Mesenteric fat pad (tissue), 1 donor: ENCODE data around the gene NCKAP5. TPM values are rescaled to one million over a fixed set of nuclear protein-coding genes. Genes with fewer than 3 reads are reported as not detected.
"Not testable (repeated sequence)": the region's sequence is repeated elsewhere in the genome, so short reads cannot be mapped to it uniquely, and the experiment has no call there.

Source experiments
- DNase-seq: peaks from one replicate; pipeline ENCODE4 v3.0.0-alpha.2; 2020; ENCODE audit warnings: low spot score
- total RNA-seq: library from RNA; stranded (reverse); fragmentation: NEBNext Ultra II Directional; extraction: Animal tissue kit (Norgen Biotek cat#: 25700); gene quantifications from one replicate; pipeline ENCODE4 v1.2.1, GENCODE V29; 2021
- donor health status: DM: yes; HTN: yes; CAD: no.

Gene NCKAP5
- total RNA-seq, 1 donor from 2014 or later: 1.7 TPM

DNA sequence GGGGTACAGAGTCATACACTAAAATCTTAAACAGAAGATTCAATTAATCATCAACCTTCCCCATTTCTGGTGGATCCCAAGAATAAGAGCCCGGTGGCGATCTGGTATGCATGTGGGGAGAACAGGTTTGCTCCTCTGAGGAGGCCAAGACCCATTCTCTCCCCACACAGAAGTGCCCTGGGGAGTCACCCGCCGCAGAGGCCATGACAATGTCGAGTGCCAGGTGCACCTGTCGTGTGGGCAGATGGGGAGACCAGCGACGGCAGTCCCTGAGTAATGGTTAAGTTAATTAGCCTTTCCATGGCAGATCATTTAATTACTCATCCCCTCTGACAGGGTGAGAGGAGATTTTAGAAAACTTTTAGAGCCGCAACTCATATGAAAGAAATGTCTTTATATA lies 345.0 kb downstream of the NCKAP5 start:
- DNase-seq: no peak

GRCh38 chr2:133221398-133221797 lies 346.9 kb downstream of the NCKAP5 start:
- DNase-seq: no peak

DNA sequence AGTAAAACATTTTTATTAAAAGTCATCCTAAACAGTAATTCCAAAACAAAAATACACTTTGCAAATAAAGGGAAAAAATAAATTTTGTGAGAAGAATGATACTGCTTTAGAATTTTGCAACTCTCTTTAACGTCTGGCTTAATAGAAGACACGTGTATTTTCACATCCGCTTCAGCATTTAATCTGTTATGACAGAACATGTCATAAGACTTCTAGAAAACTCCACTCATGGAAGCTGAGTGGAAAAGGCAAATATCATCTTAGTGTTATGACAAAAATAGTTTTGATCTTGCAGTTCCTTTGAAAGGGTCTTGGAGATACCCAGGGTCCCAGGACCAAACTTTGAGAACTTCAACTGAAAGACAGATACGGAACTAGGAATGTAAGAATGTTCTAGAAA lies 350.1 kb downstream of the NCKAP5 start:
- no peak for DNase-seq

DNA sequence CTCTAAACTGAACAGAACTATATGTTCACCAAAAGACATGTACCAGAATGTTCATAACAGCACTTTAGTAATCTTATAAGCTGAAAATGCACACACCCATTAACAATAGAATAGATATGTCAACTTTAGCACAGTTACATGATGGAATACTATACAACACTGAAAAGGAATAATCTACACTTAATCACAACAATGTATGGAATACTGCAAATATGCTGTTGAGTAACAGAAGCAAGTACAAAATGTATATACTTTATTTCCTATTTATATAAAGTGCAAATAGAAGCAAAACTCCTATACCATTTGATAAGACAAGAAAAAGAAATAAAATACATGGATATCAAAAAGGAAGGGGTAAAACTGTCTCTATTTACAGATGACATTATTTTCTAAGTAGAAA lies 352.8 kb downstream of the NCKAP5 start:
- DNase-seq: no peak

DNA sequence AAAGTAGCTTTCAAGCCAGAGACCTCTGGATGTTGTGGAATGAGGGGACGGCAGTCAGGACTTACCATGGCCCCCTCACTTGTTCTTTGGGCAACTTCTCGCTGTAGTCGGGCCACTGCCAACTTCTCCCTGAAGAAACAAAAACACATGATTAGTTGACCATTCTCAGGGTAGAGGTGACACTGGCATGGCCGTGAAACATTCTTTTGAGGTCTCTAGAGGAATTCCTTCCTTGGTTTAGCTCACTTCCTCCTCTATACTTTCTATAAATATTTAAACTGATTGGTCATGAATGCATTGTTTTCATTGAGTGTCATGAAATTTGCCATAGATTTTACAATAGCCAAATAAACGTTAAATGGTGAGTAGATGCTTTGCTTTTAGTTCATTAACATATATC lies 354.6 kb downstream of the NCKAP5 start:
- no peak for DNase-seq

GRCh38 chr2:133209325-133209724 lies 358.9 kb downstream of the NCKAP5 start:
- no peak for DNase-seq

DNA sequence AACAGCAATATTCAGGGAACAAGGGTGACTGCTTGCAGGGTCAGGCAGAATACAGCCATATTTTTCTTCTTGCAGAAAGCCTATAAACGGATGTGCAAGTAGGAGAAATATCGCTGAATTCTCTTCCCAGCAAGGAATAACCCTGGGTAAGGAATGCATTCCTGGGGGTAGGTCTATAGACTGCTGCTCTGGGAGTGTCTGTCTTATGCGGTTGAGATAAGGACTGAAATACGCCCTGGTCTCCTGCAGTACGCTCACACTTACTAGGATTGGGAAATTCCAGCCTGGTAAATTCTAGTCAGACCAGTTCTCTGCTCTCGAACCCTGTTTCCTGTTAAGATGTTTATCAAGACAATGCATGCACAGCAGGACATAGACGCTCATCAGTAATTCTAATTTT lies 361.6 kb downstream of the NCKAP5 start:
- DNase-seq: not testable (repeated sequence)

DNA sequence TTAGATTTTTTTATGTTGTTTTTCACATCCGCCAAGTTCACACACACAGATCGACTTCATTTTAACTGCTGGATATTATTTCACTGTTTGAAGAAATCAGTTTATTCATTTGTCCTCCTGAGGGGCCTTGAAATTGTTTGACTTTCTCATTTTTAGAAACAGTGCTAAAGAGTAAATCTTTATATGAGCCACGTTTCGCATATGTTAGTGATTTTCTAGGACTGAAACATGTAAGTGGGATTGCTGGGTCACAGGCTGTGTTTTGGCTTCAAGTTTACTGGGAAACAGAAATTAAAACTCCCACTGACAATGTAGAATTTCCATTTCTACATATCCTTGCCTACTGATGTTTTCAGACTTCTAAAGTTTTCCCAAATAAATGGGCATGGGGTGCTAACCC lies 363.8 kb downstream of the NCKAP5 start:
- no peak for DNase-seq

GRCh38 chr2:133200684-133201421 lies 367.4 kb downstream of the NCKAP5 start:
- no peak for DNase-seq

GRCh38 chr2:133198678-133199077 lies 369.6 kb downstream of the NCKAP5 start:
- DNase-seq: no peak

GRCh38 chr2:133197156-133197555 lies 371.1 kb downstream of the NCKAP5 start:
- no peak for DNase-seq

DNA sequence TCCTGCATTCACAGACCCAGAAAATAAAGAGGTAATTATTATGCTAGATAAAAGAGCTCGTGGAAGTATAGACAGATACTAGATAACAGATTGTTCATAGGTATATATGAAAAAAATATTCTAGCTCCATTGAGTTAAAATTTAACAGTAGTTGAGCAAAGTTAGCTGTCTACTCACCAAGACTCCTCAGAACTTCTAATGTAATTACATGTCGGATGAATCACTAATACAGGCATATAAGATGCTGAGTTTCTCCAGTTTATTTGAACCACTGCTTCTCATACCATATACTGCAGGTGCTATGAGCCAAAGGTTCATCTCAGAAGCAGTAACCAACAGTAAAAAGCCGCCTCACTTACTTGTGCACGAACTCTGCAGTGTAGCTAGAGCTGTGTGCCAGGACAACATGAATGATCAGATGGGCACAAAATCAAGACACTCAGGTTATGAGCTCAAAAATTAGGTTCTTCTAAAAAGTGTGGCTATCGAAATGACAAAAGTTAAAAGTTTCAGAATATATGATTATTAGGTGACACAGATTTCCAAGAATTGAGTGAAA lies 373.4 kb downstream of the NCKAP5 start:
- DNase-seq: no peak

DNA sequence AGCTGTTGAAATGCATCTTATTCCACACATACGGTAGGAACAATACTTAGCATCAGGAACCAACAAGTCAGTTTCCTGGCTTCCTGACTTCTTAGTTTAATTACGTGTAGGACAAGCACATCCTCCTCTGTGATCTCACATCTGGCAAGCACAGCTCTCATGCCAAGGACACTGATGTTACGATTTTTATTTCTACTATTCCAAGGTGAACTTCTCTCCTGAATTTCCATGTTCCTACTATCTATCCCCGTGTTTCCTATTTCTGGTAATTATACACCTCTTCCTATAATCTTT lies 374.0 kb downstream of the NCKAP5 start:
- DNase-seq: no peak

GRCh38 chr2:133193544-133194361 lies 374.5 kb downstream of the NCKAP5 start:
- no peak for DNase-seq

GRCh38 chr2:133192028-133192427 lies 376.2 kb downstream of the NCKAP5 start:
- DNase-seq: no peak

- DNase-seq: no peak
Measured at GRCh38 chr2:133177196-133177595, 391.1 kb downstream of the NCKAP5 start.

GRCh38 chr2:133175926-133176325 lies 392.3 kb downstream of the NCKAP5 start:
- DNase-seq: no peak

- no peak for DNase-seq
Measured at GRCh38 chr2:133173224-133173623, 395.0 kb downstream of the NCKAP5 start.

GRCh38 chr2:133171393-133172004 lies 396.8 kb downstream of the NCKAP5 start:
- DNase-seq: no peak

DNA sequence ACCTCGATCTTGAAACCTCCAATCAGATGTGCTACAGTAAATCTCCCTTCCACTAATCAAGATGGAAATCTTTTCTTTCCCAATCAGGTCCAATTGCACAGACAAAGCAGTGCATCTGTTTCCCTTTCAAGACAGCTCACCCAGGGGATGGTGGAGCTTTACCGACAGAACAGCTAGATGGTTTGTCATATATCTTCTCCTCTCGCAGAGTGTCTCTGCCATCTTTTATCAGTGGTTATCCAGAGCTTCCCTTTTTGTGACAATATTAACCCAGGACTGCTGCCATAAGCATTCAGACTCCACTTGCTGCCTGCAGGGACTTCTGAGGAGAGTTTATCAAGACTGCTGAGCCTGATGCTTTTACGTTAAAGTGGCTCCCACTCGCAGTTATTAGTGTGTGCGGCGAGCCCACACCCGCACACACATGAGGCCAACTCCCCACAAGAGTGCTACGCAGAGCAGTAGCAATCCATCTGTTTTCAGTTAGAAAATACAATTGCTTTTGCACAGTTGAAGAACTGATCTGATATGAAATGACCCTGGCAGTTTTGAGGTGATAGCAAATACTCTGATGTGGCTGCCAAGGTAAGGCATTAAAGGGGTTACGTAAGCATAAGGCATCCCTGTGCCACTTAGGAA lies 398.9 kb downstream of the NCKAP5 start:
- DNase-seq: no peak

- no peak for DNase-seq
Measured at GRCh38 chr2:133167990-133168389, 400.3 kb downstream of the NCKAP5 start.

DNA sequence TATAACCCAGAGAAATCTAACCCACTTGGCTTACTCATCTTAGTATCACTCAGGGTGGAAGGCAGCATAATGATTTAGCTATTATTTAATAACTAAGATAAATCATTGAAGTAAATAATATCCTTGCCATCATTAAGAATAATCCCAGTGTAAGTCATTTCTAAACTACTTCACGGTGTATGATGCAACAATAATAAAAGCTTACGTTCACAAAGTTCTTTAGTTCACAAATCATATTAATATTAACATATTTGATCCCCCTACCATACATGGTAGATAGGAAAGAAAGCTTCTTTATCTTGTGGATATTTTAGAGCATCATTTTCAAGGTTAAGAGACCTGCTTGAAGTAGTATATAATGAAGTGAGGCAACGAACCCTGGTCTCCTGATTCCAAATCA lies 401.0 kb downstream of the NCKAP5 start:
- DNase-seq: no peak
